GM12891 (cell line): ENCODE data around the gene SMC6.

Experiments used
- POLR2A ChIP-seq: IDR thresholded peaks from 2 replicates; pipeline ENCODE4 v1.6.1; 2011; ENCODE audit warnings: low read depth, low read length, control low read depth
- POLR2AphosphoS5 ChIP-seq: IDR thresholded peaks from 2 replicates; pipeline ENCODE4 v1.6.1; 2011; ENCODE audit warnings: low read depth, low read length, control low read depth
- TAF1 ChIP-seq: IDR thresholded peaks from 2 replicates; pipeline ENCODE4 v1.6.1; 2011; ENCODE audit warnings: low read depth, low read length, control low read depth

GRCh38 chr2:17637131-17637906 is 116.3 kb downstream of the SMC6 start:
- TF ChIP-seq POLR2AphosphoS5 (no peak), POLR2A (no peak), TAF1 (no peak)
